PC-3 (cell line): Measurements from ENCODE around the gene SART3. TPM values are rescaled to one million over a fixed set of nuclear protein-coding genes. Genes with fewer than 3 reads are reported as not detected.

Experiments used
- ATAC-seq: fragments of 200-7000 bp; cut with Tn5 transposase; 2 replicates; pipeline ENCODE4 v1.9.1; 2020; ENCODE audit warnings: mild to moderate bottlenecking, moderate library complexity
- BruUV-seq: library from RNA; stranded (reverse); fragments of 400-500 nt; replicated peaks from 2 replicates; lab custom pipeline; 2021; lab: Mats Ljungman, UMichigan
- CTCF ChIA-PET: fragments of 300-600 bp; sonication (Branson Sonifier 250); formaldehyde crosslinking; loops from one replicate; lab custom pipeline; 2022; ENCODE audit warnings: antibody characterized with exemption; lab: Charles Lee
- POLR2A ChIA-PET: fragments of 300-600 bp; sonication (Branson Sonifier 250); formaldehyde crosslinking; loops from one replicate; lab custom pipeline; 2022; ENCODE audit warnings: antibody characterized with exemption; ENCODE audit not compliant: unreplicated experiment; lab: Charles Lee
- DNase-seq: peaks from one replicate; pipeline ENCODE4 v3.0.0-alpha.2; 2015
- H2AFZ ChIP-seq: fragments of 300-600 bp; sonication (generic); 2 replicates; pipeline ENCODE4 v1.6.0; 2016; ENCODE audit warnings: antibody characterized with exemption, low read length
- H3F3A ChIP-seq: fragments of 300-600 bp; sonication (generic); one replicate; pipeline ENCODE4 v1.6.0; 2017; ENCODE audit warnings: antibody characterized with exemption, low read length, control low read depth, mild to moderate bottlenecking; ENCODE audit not compliant: unreplicated experiment
- H3K27ac ChIP-seq: fragments of 300-600 bp; sonication (generic); 2 replicates; pipeline ENCODE4 v1.5.1; 2016; ENCODE audit warnings: mild to moderate bottlenecking, low read length
- H3K27me3 ChIP-seq: fragments of 300-600 bp; sonication (generic); 2 replicates; pipeline ENCODE4 v1.6.1; 2016; ENCODE audit warnings: low read length, mixed read lengths
- H3K36me3 ChIP-seq: fragments of 300-600 bp; sonication (generic); 2 replicates; pipeline ENCODE4 v1.6.1; 2016; ENCODE audit warnings: low read depth, mixed run types, low read length, mixed read lengths
- H3K4me1 ChIP-seq: fragments of 300-600 bp; sonication (generic); 2 replicates; pipeline ENCODE4 v1.5.1; 2016; ENCODE audit warnings: low read length; ENCODE audit not compliant: insufficient read depth
- H3K4me2 ChIP-seq: fragments of 300-600 bp; sonication (generic); 2 replicates; pipeline ENCODE4 v1.6.0; 2016; ENCODE audit warnings: low read length
- H3K4me3 ChIP-seq: fragments of 300-600 bp; sonication (generic); 2 replicates; pipeline ENCODE4 v1.5.1; 2016; ENCODE audit warnings: mild to moderate bottlenecking, low read length, mixed read lengths
- H3K79me2 ChIP-seq: fragments of 300-600 bp; sonication (generic); 2 replicates; pipeline ENCODE4 v1.6.1; 2017; ENCODE audit warnings: low read length, mixed read lengths
- H3K9ac ChIP-seq: fragments of 300-600 bp; sonication (generic); 2 replicates; pipeline ENCODE4 v1.6.0; 2016; ENCODE audit warnings: mild to moderate bottlenecking, low read length
- H3K9me2 ChIP-seq: fragments of 300-600 bp; sonication (generic); replicated peaks from 2 replicates; pipeline ENCODE4 v1.6.1; 2016; ENCODE audit warnings: mixed run types, low read length, mixed read lengths
- H3K9me3 ChIP-seq: fragments of 300-600 bp; sonication (generic); 2 replicates; pipeline ENCODE4 v1.6.1; 2016; ENCODE audit warnings: low read length, mixed read lengths
- H4K20me1 ChIP-seq: fragments of 300-600 bp; sonication (generic); 2 replicates; pipeline ENCODE4 v1.6.1; 2016; ENCODE audit warnings: low read length, mixed read lengths
- EZH2 ChIP-seq: fragments of 300-600 bp; sonication (generic); IDR thresholded peaks from one replicate; pipeline ENCODE4 v1.6.1; 2017; ENCODE audit warnings: antibody characterized with exemption, mild to moderate bottlenecking, low read length; ENCODE audit not compliant: unreplicated experiment
- EZH2phosphoT487 ChIP-seq: fragments of 300-600 bp; sonication (generic); IDR thresholded peaks from 2 replicates; pipeline ENCODE4 v1.6.1; 2018; ENCODE audit warnings: mild to moderate bottlenecking, antibody characterized with exemption, low read length, borderline replicate concordance
- intact Hi-C: fragments of 100-400 bp; cut with micrococcal nuclease; formaldehyde crosslinking; loops from 2 replicates; pipeline ENCODE4 v1.9.0; 2023
- total RNA-seq: library from RNA; depleted of rRNA; stranded (reverse); fragments of >200 nt; gene quantifications from 2 replicates; pipeline ENCODE4 v1.2.3, GENCODE V29; 2014
- TF ChIP-seq, protein P1 (sequence below): fragments of 300-600 bp; sonication (generic); conservative IDR thresholded peaks from 2 replicates; pipeline ENCODE4 v1.5.1; 2017; ENCODE audit warnings: antibody characterized with exemption, low read depth, mild to moderate bottlenecking, low read length

SART3 gene
- total RNA-seq, 1 experiment from 2014 or later = 165 TPM

DNA sequence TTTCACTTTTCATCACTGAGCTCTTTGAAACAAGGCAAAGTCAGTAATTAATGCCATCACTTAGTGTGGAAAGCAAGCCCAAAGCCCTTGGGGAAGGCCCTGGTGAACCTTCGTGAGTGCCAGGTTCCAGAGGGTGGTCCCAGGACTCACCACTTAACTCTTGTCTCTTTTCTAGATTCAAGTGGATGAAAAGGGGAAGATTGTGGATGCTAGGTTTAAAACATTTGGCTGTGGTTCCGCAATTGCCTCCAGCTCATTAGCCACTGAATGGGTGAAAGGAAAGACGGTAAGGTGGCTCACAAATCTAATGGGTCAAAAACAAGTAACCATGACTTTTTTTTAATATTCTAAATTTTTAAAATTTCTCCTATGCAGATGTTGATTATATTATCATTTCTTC is 4.2 kb upstream of the SART3 start:
- TF ChIP-seq EZH2 (no peak), EZH2phosphoT487 (no peak)
- TF ChIP-seq, protein P1, sequence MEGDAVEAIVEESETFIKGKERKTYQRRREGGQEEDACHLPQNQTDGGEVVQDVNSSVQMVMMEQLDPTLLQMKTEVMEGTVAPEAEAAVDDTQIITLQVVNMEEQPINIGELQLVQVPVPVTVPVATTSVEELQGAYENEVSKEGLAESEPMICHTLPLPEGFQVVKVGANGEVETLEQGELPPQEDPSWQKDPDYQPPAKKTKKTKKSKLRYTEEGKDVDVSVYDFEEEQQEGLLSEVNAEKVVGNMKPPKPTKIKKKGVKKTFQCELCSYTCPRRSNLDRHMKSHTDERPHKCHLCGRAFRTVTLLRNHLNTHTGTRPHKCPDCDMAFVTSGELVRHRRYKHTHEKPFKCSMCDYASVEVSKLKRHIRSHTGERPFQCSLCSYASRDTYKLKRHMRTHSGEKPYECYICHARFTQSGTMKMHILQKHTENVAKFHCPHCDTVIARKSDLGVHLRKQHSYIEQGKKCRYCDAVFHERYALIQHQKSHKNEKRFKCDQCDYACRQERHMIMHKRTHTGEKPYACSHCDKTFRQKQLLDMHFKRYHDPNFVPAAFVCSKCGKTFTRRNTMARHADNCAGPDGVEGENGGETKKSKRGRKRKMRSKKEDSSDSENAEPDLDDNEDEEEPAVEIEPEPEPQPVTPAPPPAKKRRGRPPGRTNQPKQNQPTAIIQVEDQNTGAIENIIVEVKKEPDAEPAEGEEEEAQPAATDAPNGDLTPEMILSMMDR = no peak
- Histone ChIP-seq H3K9me2 (no peaks in the 10 kb centered on the region), H3K27ac (no peak overlapping the region), H3K4me2 (peak overlapping the region; percentile 15; the same call in 1 of the 2 replicates), H3K4me1 (peaks cover 22% of the 10 kb centered on the region), H3K79me2 (peaks cover 36% of the 10 kb centered on the region), H3F3A (peaks cover 5% of the 10 kb centered on the region), H4K20me1 (no peaks in the 10 kb centered on the region), H3K9ac (no peak overlapping the region), H3K4me3 (no peak overlapping the region), H3K27me3 (no peaks in the 10 kb centered on the region), H2AFZ (no peak overlapping the region), H3K9me3 (no peaks in the 10 kb centered on the region), H3K36me3 (peaks cover 46% of the 10 kb centered on the region)
- BruUV-seq = no TSS peak
- intact Hi-C loops = no loop called here
- DNase-seq (no peak), ATAC-seq (no peak)
- ChIA-PET POLR2A (no interaction called here), CTCF (no interaction called here)

GRCh38 chr12:108564724-108565123 is 3.8 kb upstream of the SART3 start:
- no peak overlapping the region for H2AFZ ChIP-seq
- no peak overlapping the region for H3K9ac ChIP-seq
- ATAC-seq (no peak), DNase-seq (no peak)
- no peak for TF ChIP-seq EZH2
- intact Hi-C loops = loop anchor here (5.0 kb wide), 3 partner anchors 68 to 293 kb away; partner anchors contain the start of genes SELPLG and SSH1
- ChIA-PET CTCF (no interaction called here), POLR2A (no interaction called here)
- no peak overlapping the region for H3K4me3 ChIP-seq
- peaks cover 41% of the 10 kb centered on the region for H3K79me2 ChIP-seq
- no peaks in the 10 kb centered on the region for H4K20me1 ChIP-seq
- H3K36me3 ChIP-seq = peaks cover 46% of the 10 kb centered on the region
- H3K9me2 ChIP-seq = no peaks in the 10 kb centered on the region
- peaks cover 5% of the 10 kb centered on the region for H3F3A ChIP-seq
- no peak overlapping the region for H3K4me2 ChIP-seq
- no peaks in the 10 kb centered on the region for H3K27me3 ChIP-seq
- BruUV-seq = no TSS peak
- H3K27ac ChIP-seq = no peak overlapping the region
- H3K4me1 ChIP-seq = peaks cover 25% of the 10 kb centered on the region
- no peaks in the 10 kb centered on the region for H3K9me3 ChIP-seq

- no TSS peak for BruUV-seq
- DNase-seq (no peak), ATAC-seq (no peak)
- peak overlapping the region; percentile 90 for H3K4me3 ChIP-seq
- H3K27ac ChIP-seq = no peak overlapping the region
- H3K9ac ChIP-seq = no peak overlapping the region
- H3K4me1 ChIP-seq = peaks cover 33% of the 10 kb centered on the region
- peaks cover 43% of the 10 kb centered on the region for H3K36me3 ChIP-seq
- no peak overlapping the region for H2AFZ ChIP-seq
- peak overlapping the region; percentile 95 for H3K4me2 ChIP-seq
- ChIA-PET POLR2A (no interaction called here), CTCF (interaction anchor here (0.6 kb wide), 2 partner anchors 55 to 325 kb away, joined by 3 to 4 read pairs; no protein-coding TSS in a partner anchor)
- H3K9me3 ChIP-seq = no peaks in the 10 kb centered on the region
- H3F3A ChIP-seq = peaks cover 5% of the 10 kb centered on the region
- no peaks in the 10 kb centered on the region for H3K9me2 ChIP-seq
- no peak for TF ChIP-seq EZH2phosphoT487
- TF ChIP-seq, protein P1 = no peak; the same call in 1 of the 2 replicates
- TF ChIP-seq EZH2 = no peak
- H4K20me1 ChIP-seq = 0 out of 2 replicates have a peak, but pooled peaks cover 4% of the 10 kb centered on the region
- H3K27me3 ChIP-seq = no peaks in the 10 kb centered on the region
- H3K79me2 ChIP-seq = peaks cover 50% of the 10 kb centered on the region
- intact Hi-C loops = loop anchor here (1.0 to 5.0 kb wide), 8 partner anchors 55 to 529 kb away; partner anchors contain the start of genes ALKBH2, SELPLG and SSH1
Observed at GRCh38 chr12:108563804-108564151, 2.8 kb upstream of the SART3 start.
